Raji (cell line): ENCODE results near the gene CAMKV.

Source experiments
- POLR2A ChIP-seq: IDR thresholded peaks from 2 replicates; pipeline ENCODE4 v1.6.1; 2011; ENCODE audit warnings: low read depth, low read length, control low read depth; ENCODE audit not compliant: insufficient read depth

Gene CAMKV

GRCh38 chr3:49900491-49901153 is 30.9 kb upstream of the CAMKV start:
- TF ChIP-seq POLR2A, result no peak

- TF ChIP-seq POLR2A, result no peak
Observed at GRCh38 chr3:49899815-49900214, 30.1 kb upstream of the CAMKV start.

- no peak for TF ChIP-seq POLR2A
Observed at GRCh38 chr3:49898991-49899390, 29.3 kb upstream of the CAMKV start.

- TF ChIP-seq POLR2A, result no peak
Observed at GRCh38 chr3:49896345-49896744, 26.6 kb upstream of the CAMKV start.

GRCh38 chr3:49895791-49896190 is 26.1 kb upstream of the CAMKV start:
- TF ChIP-seq POLR2A, result no peak

GRCh38 chr3:49889296-49889695 is 19.6 kb upstream of the CAMKV start:
- no peak for TF ChIP-seq POLR2A

GRCh38 chr3:49886922-49887265 is 17.2 kb upstream of the CAMKV start:
- no peak for TF ChIP-seq POLR2A

GRCh38 chr3:49883998-49884397 is 14.3 kb upstream of the CAMKV start:
- TF ChIP-seq POLR2A, result no peak

GRCh38 chr3:49882166-49882565 is 12.5 kb upstream of the CAMKV start:
- no peak for TF ChIP-seq POLR2A

GRCh38 chr3:49880581-49881315 is 11.0 kb upstream of the CAMKV start:
- TF ChIP-seq POLR2A, result no peak

- TF ChIP-seq POLR2A, result no peak
Observed at GRCh38 chr3:49879721-49880120, 10.0 kb upstream of the CAMKV start.

- TF ChIP-seq POLR2A, result no peak
Observed at GRCh38 chr3:49878686-49879085, 9.0 kb upstream of the CAMKV start.

- no peak for TF ChIP-seq POLR2A
Observed at GRCh38 chr3:49877716-49878115, 8.0 kb upstream of the CAMKV start.

GRCh38 chr3:49876567-49876966 is 6.9 kb upstream of the CAMKV start:
- no peak for TF ChIP-seq POLR2A

- TF ChIP-seq POLR2A, result no peak
Observed at GRCh38 chr3:49873623-49874022, 3.9 kb upstream of the CAMKV start.

GRCh38 chr3:49872801-49873281 is 3.1 kb upstream of the CAMKV start:
- no peak for TF ChIP-seq POLR2A
